HTERT RPE-1 (cell line): ENCODE measurements around the gene VCPKMT.

Source experiments
- in situ Hi-C: fragments of 300-500 bp; cut with MboI; formaldehyde crosslinking; loops from 4 replicates; pipeline ENCODE4 v1.14.3; 2020; ENCODE audit warnings: low sequenced_read_pairs

VCPKMT gene

DNA sequence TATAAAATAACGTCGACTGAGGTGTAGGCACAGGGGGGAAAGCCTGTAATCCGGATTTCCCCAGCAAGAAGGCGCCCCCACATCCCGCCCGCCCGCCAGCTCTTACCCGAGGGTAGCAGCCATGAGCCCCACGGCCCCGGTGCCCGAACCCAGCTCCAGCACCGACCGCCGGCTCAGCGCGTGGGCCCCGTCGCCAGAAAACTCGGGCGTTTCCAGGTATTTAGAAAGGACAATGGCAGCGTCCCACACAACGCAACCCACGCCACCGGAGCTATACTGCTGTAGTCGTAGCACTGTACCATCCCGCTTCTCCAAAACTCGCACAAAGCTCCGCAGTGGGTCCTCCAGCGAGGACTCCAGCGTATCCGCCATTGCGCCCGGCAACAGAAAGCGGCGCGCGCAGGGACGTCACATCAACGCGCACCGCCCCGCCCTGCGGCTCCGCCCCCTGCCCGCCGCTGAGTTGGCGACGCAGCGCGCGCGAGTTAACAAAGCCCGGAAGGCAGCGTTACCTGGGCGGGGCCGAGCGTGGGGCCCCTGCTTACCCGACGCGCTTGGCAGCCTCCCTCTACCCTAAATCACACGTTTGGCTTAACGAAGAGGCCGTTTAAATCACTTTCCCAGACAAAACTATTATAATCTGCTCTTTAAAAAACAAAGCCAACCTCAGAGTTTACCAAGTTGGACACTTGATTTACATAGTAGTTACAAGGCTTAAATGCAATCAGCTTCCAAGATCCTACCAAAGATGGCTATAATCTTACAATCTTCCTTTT lies at the start of gene VCPKMT:
VCPKMT (minus strand) TSS at position 392 of the 776 bp plus-strand sequence; CDS start at position 372, 20 bp downstream.
- in situ Hi-C loops, result no loop called here

DNA sequence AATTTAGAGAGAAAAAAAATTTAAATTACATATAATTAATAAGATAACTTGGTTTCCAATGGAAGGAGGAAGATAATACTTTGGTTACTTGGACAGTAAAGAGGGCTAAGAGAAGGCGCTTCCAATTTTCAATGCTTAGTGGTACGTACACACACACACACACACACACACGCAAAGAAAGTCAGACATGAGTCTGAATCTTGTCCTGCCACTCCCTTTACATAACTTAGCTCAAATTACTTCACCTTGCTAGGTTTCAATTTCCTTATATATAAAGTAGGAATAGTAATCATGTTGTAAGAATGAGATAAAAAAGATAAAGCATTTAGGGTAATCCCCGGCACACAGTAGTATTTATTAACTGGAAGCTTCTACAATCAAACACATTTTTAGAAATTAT lies 39.7 kb upstream of the VCPKMT start:
- in situ Hi-C loops, result no loop called here

DNA sequence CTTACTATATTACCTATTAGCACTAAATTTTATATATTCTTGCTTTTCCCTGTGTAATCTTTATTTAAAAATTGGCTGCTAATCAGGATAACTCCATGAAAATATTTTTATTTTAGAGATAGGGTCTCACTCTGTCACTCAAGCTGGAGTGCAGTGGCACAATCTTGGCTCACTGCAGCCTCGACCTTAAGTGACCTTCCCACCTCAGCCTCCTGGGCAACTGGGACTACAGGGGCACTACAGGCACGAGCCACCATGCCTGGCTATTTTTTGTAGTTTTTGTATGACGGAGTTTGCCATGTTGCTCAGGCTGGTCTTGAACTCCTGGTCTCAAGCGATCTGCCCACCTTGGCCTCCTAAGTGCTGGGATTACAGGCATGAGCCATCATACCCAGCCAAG lies 32.4 kb upstream of the VCPKMT start:
- in situ Hi-C loops, result no loop called here

DNA sequence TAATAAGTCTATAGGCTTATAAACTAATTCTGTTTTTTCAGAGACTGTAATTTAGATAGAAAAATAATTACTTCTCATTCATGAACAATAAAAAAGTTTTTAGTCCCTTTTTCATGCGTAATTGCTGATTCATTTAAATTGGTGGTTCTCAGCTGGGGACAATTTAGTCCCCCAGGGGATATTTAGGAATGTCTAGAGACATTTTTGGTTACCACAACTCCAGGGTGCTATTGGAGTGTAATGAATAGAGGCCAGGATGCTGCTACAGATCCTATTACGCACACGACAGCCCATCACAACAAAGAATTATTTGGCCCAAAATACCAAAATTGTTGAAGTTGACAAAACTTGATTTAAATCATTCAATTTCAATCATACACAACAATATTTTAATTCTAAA lies 22.8 kb upstream of the VCPKMT start:
- in situ Hi-C loops, result no loop called here

DNA sequence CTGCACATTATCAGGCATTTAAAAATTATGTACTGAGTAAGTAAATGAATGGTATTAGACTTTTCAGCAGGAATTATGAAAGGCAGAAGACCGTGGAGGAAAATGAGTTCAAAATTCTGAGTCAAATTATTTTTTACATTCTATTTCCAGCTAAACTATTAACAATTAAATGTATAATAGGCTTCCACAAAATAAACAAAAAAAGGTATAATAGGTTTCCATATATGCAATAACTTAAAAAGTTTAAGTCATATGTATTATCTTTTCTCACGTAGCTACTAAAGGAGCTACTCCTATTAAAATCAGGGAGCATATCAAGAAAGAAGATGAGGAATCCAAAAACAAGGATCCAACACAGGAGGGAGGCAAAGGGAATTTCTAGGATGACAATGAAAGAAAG lies 11.4 kb upstream of the VCPKMT start:
- in situ Hi-C loops, result no loop called here

DNA sequence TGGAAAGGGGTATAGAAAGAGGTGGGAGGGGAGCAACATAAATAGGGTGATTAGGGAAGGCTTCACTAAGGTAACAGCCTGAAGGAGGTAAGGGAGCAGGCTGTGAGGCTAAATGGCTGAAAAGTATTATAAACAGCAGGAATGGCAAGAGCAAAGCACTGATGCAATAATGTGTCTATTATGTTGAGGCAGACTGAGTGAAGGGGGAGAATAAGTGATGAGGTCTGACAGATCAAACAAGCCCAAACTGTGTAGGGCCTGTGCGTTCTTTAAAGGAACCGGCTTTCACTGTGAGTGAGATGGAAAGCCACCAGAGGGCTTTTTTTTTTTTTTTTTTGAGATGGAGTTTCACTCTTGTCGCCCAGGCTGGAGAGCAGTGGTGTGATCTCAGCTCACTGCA lies 6.7 kb upstream of the VCPKMT start:
- in situ Hi-C loops, result no loop called here

DNA sequence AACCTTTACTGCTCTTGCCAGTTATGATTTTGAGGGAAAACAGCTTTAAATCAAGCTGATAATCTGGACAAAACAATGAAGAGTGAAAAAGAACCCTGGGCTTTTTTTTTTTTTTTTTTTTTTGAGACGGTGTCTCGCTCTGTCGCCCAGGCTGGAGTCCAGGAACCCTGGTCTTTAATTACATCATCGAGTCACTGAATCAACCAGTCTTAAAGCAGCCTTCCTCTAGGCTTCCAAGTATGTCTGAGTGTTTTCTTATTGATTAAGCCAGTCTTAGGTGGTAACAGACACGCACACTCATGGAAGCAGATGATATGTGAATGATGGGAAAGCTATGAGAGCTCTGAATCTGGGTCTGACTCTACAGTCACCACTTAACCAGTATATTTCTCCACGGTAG lies 5.9 kb upstream of the VCPKMT start:
- in situ Hi-C loops, result no loop called here

DNA sequence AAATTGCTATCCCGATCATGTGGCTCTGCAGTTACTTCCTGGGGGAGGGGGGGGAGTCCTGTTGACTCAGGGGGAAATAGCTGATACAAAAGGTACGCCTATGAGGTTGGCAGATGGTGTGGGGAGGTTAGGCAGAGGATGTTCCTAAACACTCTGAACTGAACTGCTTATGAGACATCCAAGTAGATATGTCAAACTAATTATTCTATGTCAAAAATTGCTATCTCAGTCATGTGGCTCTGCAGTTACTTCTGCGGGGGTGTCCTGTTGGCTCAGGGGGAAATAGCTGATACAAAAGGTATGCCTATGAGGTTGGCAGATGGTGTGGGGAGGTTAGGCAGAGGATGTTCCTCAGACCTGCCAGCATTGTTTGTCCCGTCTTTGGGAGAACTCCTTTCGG lies 5.1 kb upstream of the VCPKMT start:
- in situ Hi-C loops, result no loop called here

DNA sequence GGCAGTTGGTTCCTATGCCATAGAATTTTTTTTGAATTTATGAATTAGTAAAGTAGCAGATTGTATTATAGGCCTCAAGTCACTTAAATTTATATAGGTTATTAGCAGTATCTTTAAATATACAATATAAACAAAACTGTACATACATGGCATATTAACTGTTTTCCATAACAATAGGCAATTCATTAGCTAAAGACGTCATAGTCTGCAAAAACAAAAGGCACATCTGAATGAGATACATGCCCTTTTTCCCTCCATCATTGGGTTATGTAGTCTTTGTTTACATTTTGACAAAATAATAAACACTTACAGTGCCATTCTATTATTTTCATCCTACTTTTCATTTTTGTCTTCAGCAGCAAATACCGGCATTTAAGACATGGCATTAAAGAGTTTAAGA lies 1.1 kb upstream of the VCPKMT start:
- in situ Hi-C loops, result no loop called here

DNA sequence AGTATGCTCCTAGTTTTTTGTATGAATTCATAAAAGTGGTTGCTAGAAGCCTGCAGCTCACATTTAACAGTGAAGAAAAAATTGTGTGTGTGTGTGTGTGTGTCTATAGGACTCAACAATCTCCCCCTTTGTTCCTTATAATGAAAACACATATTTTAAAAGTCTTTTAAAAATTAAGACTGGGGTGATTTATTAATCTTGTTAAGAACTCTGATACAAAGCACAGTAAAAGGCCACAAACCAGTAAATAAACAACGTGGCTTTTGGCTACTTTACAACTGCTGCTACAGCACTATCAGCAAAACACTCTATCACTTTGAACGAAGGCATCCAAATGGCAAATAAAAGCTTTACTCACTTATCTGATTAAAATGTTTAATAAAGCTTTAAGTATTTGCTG lies 594 bp upstream of the VCPKMT start:
- in situ Hi-C loops, result no loop called here

DNA sequence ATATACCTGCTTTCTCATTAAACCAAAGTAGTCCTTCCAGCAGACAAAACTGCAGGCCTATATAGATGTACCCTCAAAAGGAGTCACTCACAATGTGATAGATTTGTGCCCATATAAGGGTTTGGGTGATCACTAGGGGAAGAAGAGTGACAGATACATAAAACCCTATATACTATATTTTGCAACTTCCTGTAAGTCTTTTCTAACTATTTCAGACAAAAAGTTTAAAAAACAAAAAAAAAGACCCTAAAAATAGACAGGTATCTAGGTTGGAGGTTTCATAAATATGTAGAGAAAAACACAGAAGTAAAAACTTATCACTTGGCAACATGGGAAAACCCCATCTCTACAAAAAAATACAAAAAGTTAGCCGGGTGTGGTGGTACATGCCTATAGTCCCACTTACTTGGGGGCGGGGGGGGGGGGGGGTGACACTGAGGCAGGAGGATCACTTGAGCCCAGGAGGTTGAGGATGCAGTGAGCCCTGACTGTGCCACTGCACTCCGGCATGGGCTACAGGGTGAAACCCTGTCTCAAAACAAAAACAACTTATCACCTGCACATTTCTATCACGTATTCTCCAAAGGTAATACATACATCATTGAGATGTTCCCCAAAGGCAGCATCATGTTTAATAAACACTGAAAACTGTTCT lies 2.9 kb downstream of the VCPKMT start:
- in situ Hi-C loops, result no loop called here

DNA sequence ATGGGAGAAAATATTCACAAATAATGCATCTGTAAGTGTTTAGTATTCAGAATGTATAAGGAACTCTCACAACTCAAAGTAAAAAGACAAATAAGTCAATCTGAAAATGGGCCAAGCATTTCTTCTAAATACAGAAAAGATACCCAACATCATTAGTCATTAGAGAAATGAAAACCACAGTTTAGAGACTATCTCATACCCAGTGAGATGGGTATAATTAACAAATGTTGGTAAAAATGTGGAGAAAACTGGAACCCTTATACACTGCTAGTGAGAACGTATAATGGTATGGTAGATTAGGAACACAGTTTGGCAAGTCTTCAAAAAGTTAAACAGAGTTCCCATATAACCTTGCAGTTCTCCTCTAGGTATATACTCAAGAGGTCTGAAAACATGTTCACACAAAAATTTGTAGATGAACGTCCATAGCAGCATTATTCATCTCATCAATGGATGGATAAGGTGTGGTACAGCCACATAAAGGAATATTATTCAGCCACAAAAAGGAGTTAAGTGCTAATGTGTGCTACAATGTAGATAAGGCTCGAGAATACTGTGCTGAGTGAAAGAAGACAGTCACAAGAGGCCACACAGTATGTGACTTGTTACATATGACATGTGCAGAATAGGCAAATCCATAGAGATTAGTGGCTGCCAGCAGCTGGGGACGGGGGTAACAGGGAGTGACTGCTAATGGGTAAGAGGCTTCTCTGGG lies 5.9 kb downstream of the VCPKMT start:
- in situ Hi-C loops, result no loop called here

DNA sequence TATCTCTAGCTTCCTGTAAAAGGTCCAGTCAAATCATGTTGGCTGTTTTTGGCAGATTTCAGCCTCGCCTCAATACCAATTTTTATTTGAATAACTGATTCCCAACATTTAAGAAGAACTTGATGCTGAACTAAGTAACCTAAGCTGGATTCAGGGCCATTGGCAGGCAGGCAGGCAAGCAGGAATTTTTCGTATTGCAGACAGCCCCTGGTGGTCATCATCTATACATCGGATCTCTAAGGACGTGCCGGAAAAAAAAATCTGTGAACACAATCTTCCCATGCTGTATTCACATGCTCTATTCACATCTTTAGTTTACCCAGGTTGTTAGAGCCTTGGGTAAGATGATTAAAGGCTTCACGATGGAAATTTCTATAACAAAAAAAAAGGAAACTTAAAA lies 7.0 kb downstream of the VCPKMT start:
- in situ Hi-C loops, result no loop called here

DNA sequence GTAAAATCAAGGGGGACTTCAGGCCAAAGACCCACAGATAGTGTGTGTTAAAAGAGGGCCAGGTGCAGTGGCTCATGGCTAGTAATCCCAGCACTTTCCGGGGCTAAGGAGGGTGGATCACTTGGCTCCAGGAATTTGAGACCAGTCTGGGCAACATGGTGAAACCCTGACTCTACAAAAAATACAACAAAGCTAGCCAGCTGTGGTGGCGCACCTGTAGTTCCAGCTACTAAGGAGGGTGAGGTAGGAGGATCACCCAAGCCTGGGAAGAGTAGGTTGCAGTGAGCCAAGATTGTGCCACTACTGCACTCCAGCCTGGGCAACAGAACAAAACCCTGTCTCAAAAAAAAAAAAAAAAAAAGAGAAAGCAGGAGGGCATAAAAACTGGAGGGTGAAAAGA lies 8.5 kb downstream of the VCPKMT start:
- in situ Hi-C loops, result no loop called here

DNA sequence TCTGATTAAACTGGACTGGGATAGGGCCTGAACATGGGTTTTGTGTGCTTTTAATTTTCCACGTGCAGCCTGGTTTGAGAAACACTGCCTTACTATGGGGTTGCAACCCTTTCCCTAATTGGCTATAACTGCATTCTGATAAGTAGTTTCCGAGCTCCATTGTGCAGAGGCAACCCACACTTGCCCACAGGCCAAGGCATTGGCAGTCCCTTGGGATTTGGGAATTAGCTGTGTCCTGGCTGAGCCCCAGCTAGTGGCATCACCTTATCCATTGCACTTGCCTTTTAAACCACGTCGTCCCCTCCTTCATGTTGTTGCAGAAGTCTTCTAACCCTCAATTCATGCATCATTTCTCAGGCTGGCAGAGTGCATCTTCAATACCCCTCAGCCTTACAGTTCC lies 10.2 kb downstream of the VCPKMT start:
- in situ Hi-C loops, result no loop called here

DNA sequence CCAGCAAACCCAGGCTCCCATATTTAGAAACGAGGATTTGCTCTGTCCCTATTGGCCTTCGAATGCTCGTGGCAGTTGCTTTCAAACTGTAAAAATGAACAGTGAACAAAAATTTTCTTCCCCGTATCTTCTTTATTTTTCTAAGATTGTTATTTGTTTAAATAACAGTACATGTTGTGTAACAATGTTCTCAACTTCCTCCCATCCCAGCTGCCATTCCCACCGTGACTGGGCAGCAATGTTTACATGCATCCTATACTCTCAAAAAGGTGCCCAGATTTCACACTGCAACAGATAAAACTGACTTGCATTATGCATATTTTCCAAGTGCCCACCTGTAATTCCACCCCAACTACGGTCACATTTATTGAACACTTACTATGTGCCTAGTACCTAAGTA lies 12.8 kb downstream of the VCPKMT start:
- in situ Hi-C loops, result no loop called here

DNA sequence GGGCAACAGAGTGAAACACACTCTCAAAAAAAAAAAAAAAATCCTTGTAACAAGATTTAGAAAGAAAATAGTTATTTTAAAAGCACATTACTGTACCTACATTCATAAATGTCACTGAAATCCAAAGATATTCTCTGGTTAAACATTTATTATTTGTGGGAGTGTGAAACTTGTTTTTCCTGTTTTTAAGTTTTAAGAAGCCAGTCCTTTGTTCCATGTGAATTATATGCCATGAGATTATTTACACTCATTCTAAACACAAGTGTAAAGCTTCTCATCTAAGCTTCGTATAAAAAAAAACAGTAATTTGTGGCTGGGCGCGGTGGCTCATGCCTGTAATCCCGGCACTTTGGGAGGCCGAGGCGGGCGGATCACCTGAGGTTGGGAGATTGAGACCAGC lies 15.0 kb downstream of the VCPKMT start:
- in situ Hi-C loops, result no loop called here

DNA sequence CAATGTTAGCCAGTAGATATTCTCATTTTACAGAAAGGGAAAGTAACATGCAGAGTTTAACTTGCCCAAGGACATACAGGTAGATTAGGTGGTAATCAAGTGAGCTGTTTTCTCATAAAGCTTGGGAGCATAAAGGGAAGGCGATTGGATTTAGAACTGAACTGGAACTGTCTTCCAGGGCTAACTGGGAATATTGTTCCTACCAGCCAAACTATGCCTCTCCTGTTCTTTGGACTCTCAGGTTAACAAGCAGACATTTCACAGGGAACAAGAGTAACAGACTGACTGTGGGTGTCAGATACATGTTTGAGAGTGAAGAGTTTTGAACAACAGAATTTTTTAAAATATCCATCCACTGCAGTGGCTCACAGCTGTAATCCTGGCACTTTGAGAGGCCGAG lies 15.6 kb downstream of the VCPKMT start:
- in situ Hi-C loops, result no loop called here

DNA sequence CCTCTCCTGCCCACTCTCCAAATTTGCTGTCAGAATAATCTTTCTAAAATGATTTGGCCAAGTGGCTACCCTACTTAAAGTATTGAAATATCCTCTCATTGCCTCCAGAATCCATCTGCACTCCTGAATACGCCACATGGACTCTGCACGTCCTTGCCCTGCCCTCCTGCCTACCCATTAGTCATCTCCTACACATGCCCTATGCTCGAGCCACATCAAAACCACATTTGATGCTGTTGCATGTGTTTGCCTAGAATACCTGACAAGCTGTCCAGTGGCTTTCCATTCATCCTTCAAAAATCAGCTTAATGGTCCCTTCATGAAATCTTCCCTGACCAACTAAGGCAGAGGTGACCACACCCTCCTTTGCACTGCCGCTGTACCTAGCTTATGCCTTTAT lies 17.0 kb downstream of the VCPKMT start:
- in situ Hi-C loops, result no loop called here

DNA sequence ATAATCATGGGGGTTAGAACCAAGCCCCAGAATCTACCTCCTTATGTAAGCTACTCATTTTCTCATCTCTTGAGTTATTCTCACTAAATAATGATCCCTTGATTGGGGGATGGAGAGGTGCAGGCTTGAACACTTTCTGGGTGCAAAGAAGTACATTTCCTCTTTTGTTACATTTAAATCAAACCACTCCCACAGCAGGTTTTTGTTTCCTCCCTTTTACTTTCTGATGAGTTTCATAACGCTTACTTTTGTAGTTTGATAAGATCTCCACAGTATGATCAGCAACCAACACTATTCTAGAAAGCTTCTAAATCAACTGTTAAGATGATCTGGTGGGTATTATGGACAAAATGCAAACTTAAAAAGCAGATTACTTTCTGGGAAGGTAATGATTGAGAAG lies 20.5 kb downstream of the VCPKMT start:
- in situ Hi-C loops, result no loop called here

DNA sequence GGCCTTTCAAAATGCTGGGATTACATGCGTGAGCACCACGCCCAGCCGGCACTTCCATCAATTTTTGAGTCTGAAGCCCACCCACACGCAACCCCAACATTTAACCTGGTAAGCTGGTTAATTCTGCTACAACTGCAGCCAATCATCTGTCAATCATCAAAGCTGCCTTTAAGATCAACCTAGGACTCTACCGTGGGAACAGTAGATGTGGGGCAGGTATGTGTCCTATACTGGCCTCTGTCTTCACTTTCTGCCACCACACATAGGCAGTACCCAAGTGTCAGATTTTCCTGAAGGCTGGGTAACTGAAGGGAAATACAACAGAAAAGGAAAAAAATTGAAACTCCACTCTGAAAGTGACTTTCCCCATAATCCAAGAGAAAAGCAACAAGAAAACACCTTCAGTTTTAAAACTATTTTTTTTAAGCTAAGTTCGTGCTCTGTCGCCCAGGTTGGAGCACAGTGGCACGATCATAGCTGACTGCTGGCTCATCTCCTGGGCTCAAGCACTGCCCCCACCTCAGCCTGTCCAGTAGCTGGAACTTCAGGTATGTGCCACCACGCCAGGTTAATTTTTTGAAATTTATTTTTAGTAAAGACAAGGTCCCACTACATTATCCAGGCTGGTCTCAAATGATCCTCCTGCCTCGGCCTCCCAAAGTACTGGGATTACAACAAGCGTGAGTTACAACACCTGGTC lies 22.2 kb downstream of the VCPKMT start:
- in situ Hi-C loops, result no loop called here

DNA sequence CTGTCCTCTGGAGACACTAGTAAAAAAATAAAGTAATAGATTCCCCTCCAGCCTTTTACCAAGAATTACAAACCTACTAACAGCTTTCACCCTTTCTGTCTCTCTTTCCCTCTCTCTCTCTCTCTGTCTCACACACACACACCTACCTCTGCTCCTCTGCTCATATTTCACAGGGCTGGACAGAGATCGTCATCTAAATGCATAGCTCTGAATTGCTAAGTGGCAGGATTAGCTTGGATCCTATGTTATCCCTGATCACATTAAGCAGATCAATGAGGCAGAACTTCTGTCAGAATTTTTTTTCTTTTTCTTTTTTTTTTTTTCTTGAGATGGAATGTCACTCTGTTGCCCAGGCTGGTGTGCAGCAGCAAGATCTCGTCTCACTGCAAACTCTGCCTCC lies 22.9 kb downstream of the VCPKMT start:
- in situ Hi-C loops, result no loop called here
